HCT116 (cell line): Measurements from ENCODE around the gene CCNJL.

Experiments
- CBX3 ChIP-seq: IDR thresholded peaks from 2 replicates; pipeline ENCODE4 v1.6.1; 2012; ENCODE audit warnings: low read depth
- EGR1 ChIP-seq: IDR thresholded peaks from 2 replicates; pipeline ENCODE4 v1.6.1; 2012; ENCODE audit warnings: low read depth
- JUND ChIP-seq: IDR thresholded peaks from 2 replicates; pipeline ENCODE4 v1.6.1; 2012
- POLR2A ChIP-seq: IDR thresholded peaks from 2 replicates; pipeline ENCODE4 v1.7.0; 2011; ENCODE audit warnings: borderline replicate concordance; ENCODE audit not compliant: insufficient read depth, insufficient read length; ENCODE audit errors: extremely low read depth
- POLR2AphosphoS5 ChIP-seq: IDR thresholded peaks from 2 replicates; pipeline ENCODE4 v1.6.1; 2011; ENCODE audit warnings: mild to moderate bottlenecking, low read depth, low read length, moderate library complexity
- RAD21 ChIP-seq: IDR thresholded peaks from 2 replicates; pipeline ENCODE4 v1.6.1; 2012; ENCODE audit warnings: low read depth, mild to moderate bottlenecking
- SP1 ChIP-seq: IDR thresholded peaks from 2 replicates; pipeline ENCODE4 v1.6.1; 2012; ENCODE audit warnings: low read depth
- YY1 ChIP-seq: IDR thresholded peaks from 2 replicates; pipeline ENCODE4 v1.6.1; 2011; ENCODE audit warnings: low read length, low read depth, moderate library complexity, mild to moderate bottlenecking; ENCODE audit not compliant: insufficient replicate concordance; ENCODE audit errors: extremely low read depth
- ZFX ChIP-seq: fragments of 450-650 bp; IDR thresholded peaks from 2 replicates; pipeline ENCODE4 v1.6.1; 2017
- ZNF274 ChIP-seq: fragments of 200-500 bp; sonication (Bioruptor generic); IDR thresholded peaks from 2 replicates; pipeline ENCODE4 v1.6.1; 2014; ENCODE audit warnings: mild to moderate bottlenecking, low read depth, low read length, inconsistent platforms
- TF ChIP-seq, protein P1 (sequence below), 3 experiments: fragments of 200-600 bp in 1 of 3; sonication (generic) in 1 of 3; IDR thresholded peaks in 2 of 3; conservative IDR thresholded peaks in 1 of 3; 2 replicates each; pipeline ENCODE4 v1.5.1; 2012 to 2017; ENCODE audit warnings: low read depth in 2 of 3, low read length in 2 of 3, antibody characterized with exemption in 1 of 3, borderline replicate concordance in 1 of 3, control low read depth in 1 of 3, mild to moderate bottlenecking in 1 of 3, mixed read lengths in 1 of 3, mixed run types in 1 of 3, moderate library complexity in 1 of 3; ENCODE audit not compliant: insufficient read depth in 1 of 3

DNA sequence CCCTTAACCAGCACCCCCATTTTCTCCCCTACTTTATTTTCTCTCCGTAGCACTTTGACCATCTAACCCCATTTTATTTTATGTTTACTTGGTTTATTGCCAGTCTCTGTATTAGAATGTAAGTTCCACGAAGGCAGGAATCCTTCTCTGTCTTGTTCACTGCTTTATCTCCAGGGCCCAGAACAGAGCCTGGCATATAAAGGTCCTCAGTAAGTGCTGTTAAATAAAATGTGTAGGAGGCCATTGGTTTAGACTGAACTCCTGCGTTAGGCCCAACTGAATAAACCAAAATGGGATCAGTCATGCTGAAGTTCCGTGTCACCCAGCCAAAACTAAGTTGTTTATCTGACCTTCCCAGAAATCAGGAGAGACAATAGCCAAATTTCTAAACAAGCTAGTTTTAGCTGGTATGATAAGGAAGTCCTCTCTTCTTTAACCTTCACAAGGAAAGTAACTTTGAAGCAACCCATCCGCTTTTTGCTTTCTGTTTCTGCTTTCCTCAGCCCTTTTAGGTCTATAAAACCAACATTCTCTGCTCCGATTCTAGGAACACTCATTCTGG, 29.0 kb upstream of the CCNJL start:
- TF ChIP-seq ZFX (no peak), RAD21 (no peak), POLR2AphosphoS5 (no peak), ZNF274 (no peak), EGR1 (no peak), JUND (no peak), CBX3 (no peak), SP1 (no peak), POLR2A (no peak), YY1 (no peak)
- TF ChIP-seq, protein P1, sequence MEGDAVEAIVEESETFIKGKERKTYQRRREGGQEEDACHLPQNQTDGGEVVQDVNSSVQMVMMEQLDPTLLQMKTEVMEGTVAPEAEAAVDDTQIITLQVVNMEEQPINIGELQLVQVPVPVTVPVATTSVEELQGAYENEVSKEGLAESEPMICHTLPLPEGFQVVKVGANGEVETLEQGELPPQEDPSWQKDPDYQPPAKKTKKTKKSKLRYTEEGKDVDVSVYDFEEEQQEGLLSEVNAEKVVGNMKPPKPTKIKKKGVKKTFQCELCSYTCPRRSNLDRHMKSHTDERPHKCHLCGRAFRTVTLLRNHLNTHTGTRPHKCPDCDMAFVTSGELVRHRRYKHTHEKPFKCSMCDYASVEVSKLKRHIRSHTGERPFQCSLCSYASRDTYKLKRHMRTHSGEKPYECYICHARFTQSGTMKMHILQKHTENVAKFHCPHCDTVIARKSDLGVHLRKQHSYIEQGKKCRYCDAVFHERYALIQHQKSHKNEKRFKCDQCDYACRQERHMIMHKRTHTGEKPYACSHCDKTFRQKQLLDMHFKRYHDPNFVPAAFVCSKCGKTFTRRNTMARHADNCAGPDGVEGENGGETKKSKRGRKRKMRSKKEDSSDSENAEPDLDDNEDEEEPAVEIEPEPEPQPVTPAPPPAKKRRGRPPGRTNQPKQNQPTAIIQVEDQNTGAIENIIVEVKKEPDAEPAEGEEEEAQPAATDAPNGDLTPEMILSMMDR (IDR thresholded peaks at IDR 0.05 in 2 of 3, conservative IDR thresholded peaks at IDR 0.05 in 1 of 3; ENCODE audit: borderline replicate concordance in 1 of 3, insufficient read depth in 1 of 3, low read depth in 2 of 3, low read length in 2 of 3): no peak
